NCI-H748 (cell line): Measurements from ENCODE around the gene TAS1R3.
A peak's percentile ranks its signal among the peaks of the same experiment; 100 is the strongest.
"Not testable (repeated sequence)": the region's sequence is repeated elsewhere in the genome, so short reads cannot be mapped to it uniquely, and the experiment has no call there.

Source experiments
- DNase-seq: peaks from one replicate; lab custom pipeline; 2025; ENCODE audit not compliant: unreplicated experiment; lab: John Stamatoyannopoulos, UW

The TAS1R3 gene

GRCh38 chr1:1307923-1308755 is 22.9 kb upstream of the TAS1R3 start, which contains the start of the genes ACAP3 and PUSL1:
TSS of gene ACAP3 (minus strand) at chr1:1307930. CDS start at chr1:1307815, 115 bp downstream.
TSS of gene PUSL1 (plus strand) at chr1:1308597. CDS start at chr1:1308644, 47 bp downstream.
- DNase-seq, result peak; percentile 87

GRCh38 chr1:1308756-1309250 is 22.3 kb upstream of the TAS1R3 start:
- peak; percentile 44 for DNase-seq

GRCh38 chr1:1309251-1310108 is 21.6 kb upstream of the TAS1R3 start:
- peak; percentile 44 for DNase-seq

- no peak for DNase-seq
Measured at GRCh38 chr1:1310109-1310385, 21.0 kb upstream of the TAS1R3 start.

GRCh38 chr1:1310476-1311053 is 20.5 kb upstream of the TAS1R3 start:
- no peak for DNase-seq

DNA sequence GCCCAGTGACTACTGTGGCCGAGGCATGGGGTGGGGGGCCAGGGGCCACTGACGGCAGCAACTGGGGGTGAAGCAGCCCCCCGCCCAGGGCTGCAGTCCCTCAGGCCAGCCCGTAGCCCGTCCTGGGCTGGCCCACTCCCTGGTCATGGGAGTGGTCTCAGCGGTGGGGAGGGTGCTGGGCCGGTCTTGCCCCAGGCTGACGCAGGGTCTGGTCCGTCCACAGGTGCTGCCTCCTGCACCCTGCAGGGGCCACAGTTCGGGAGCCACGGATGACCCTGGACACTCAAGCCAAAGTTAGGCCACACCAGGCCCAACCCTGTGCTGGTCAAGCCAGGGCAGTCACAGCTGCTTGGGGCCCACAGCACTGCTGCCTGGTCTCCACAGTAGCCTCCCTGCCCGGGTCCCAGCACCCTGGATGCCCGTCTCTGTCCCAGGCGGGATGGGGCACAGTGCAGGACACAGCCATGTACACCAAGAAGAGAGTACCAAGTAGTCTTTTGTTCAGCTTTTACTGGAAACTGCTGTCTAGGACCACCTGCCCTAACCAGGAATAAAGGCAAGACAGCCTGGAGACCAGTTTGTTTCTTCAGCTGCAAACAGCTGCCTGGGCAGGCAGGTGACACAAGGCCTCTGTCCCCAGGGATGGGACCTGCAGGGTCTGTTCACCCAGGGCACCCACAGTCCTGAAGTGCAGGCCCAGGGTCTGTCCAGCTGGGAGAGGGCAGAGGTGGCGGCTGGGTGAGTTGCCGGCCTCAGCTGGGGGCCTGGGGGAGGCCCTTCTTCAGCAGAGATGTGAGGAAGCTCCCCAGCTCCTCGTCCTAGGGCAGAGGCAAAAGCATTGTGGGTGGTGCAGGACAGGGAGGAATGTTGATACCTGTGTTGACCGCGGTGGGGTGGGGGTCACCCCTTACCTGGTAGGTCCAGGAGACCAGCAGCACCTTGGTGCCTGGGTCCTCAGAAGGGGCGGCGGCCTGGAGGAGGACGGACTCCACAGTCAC is 19.7 kb upstream of the TAS1R3 start:
- no peak for DNase-seq

DNA sequence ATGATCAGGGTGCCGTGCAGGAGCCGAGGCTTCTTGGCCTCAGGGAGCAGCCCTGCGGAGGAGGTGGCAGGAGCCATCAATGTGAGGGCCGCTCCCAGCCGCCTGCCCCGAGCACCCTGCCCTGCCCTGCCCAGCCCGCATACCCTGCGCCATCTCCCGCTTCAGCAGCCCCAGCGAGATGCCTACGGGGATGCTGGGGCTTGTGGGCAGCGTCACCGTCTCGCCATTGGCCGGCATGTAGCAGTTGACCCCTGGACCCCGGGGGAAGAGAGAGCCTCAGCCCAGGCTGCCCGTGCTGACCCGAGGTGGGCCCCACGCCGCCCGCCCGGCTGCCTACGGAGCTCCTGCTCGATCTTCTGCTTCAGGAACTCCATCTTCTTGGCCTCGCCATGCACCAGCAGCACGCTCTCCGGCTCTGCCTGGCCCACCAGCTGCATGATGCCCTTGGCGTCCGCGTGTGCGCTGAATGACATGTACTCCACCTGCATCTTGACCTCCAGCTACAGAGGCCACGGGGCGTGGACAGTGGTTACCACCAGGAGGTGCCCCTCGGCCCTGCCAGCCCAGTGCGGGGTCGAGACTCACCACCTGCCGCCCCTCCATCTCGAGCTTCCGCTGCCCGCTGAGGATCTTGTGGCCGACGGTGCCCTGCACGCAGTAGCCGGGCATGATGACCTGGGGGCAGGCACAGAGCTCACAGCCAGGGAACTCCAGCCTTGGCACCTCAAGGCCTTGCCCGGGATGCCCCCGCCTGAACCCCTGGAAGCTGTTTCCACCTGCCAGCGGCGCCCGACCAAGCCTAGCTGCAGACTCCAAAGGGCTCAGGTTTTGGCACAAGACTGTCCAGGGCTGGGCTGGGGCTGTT is 18.4 kb upstream of the TAS1R3 start:
- DNase-seq, result no peak

- DNase-seq, result no peak
Measured at GRCh38 chr1:1313500-1314236, 17.4 kb upstream of the TAS1R3 start.

GRCh38 chr1:1314237-1314586 is 16.9 kb upstream of the TAS1R3 start:
- DNase-seq, result no peak

GRCh38 chr1:1314678-1315335 is 16.3 kb upstream of the TAS1R3 start:
- no peak for DNase-seq

GRCh38 chr1:1315435-1315954 is 15.6 kb upstream of the TAS1R3 start:
- no peak for DNase-seq

DNA sequence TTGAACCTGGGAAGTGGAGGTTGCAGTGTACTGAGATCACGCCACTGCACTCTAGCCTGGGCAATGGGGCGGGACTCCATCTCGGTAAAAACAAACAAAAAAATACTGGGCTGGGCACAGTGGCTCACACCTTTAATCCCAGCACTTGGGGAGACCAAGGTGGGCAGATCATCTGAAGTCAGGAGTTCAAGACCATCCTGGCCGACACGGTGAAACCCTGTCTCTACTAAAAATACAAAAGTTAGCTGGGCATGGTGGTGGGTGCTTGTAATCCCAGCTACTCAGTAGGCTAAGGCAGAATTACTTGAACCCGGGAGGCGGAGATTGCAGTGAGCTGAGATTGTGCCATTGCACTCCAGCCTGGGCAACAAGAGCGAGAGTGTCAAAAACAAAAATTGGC is 14.9 kb upstream of the TAS1R3 start:
- not testable (repeated sequence) for DNase-seq

- DNase-seq, result no peak
Measured at GRCh38 chr1:1317420-1317819, 13.7 kb upstream of the TAS1R3 start.

- DNase-seq, result peak; percentile 18
Measured at GRCh38 chr1:1318131-1318652, 12.9 kb upstream of the TAS1R3 start.

GRCh38 chr1:1318777-1319645 is 12.1 kb upstream of the TAS1R3 start:
- DNase-seq, result no peak

- no peak for DNase-seq
Measured at GRCh38 chr1:1319646-1319941, 11.5 kb upstream of the TAS1R3 start.
